ENCODE results near the gene ARHGEF28.

DNA sequence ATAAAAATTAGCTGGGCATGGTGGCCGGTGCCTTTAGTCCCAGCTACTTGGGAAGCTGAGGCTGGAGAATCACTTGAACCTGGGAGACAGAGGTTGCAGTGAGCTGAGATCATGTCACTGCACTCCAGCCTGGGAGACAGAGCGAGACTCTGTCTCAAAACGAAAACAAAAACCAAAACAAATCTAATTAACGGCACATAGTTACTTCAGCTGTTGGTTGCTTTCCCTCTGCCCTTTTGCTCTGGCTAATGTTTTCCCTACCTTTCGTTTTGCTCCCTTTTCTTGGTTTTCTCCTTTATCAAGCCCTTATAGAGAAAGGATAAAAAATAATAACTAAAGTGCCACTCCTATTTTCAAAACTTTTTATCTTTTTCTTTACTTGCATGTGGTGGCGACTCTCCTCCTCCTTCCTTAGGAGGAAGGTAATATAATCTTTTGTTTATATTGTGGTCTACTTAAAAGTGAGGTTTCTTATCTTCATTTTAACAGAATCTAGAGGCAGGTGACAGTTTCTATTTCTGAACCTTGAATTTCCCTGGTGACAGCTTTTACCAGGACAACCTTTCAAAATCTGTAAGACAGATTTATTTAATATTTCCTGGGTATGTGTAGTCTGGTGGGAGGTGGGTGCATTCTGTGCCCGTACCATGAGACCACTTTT, 125.4 kb downstream of the ARHGEF28 start:
- no peak for TF ChIP-seq POLR2A (IDR thresholded peaks at IDR 0.05; ENCODE audit: low read depth, low read length)
- no peak for TF ChIP-seq POLR2AphosphoS5 (IDR thresholded peaks at IDR 0.05; ENCODE audit: low read depth, low read length)
- TF ChIP-seq TAF1 (IDR thresholded peaks at IDR 0.05; ENCODE audit: borderline replicate concordance, low read depth, low read length): no peak
